GM18870 (cell line): Measurements from ENCODE around the gene MDH1.
"Not testable (repeated sequence)": the region's sequence is repeated elsewhere in the genome, so short reads cannot be mapped to it uniquely, and the experiment has no call there.

Source experiments
- ATAC-seq: cut with Tn5 transposase; IDR thresholded peaks from one replicate; pipeline ENCODE4 v1.9.1; 2021; ENCODE audit warnings: moderate library complexity; ENCODE audit not compliant: unreplicated experiment

MDH1 gene

DNA sequence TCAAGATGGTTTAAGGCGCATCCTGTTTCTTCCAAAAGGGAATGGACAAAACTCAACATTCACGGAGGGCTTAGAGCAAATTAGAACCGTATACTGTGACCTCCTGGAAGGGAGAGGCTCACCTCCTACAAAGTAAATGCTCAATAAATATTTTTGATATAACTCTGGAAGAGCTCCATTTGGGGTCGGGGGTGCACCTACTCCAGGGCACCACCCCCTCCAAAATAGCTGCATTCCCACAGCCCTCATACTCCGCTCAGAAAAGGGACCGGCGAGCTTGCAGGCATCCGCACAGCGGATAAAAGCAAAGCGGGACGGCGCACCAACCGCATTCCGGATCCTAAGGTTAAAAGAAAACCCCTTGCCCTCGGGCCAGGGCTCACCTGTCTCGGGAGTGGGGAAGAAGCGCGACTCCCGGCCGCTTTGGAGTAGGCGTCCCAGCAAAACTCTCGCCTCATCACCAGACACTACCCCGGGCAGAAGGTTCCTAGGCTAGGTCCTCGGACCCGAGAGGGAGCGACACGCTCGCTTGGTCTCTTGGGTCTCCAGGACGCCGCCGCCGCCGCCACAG is 864 bp upstream of the MDH1 start:
- ATAC-seq, result no peak

DNA sequence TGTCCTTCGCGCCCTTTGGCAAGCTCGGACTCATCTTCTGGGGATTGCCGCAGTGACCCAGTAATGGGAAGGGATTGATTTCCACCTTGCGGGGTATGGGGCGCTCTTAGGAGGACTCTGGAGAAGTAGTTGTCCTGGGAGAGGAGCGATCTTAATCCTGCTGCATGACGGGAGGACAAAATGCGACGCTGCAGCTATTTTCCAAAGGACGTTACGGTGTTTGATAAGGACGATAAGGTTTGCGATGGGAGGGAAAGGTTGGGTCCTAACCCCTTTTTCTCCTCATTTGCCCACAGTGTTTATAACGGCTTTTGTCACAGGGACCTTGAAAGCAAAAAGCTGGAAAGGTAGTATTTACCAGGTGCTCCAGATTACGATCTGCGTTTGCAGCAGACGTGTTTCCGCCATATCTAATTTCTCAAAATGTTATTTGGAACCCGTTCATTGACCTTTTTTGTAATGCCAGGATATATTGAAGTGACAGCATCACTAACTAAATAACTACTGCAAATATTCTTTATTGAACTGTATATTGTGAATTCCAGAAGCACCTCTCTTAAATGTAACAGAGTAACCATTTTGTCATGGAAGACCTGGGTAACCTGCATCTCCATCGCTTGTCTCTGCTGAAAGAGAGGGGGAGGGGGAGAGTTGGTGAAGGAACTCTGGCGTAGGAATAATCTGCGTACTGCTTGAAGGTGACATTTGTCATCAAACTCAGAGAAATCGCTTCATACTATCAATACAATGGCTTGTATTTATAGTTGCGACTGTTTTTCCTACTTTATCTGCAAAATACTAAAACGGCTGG is 590 bp downstream of the MDH1 start:
- no peak for ATAC-seq

DNA sequence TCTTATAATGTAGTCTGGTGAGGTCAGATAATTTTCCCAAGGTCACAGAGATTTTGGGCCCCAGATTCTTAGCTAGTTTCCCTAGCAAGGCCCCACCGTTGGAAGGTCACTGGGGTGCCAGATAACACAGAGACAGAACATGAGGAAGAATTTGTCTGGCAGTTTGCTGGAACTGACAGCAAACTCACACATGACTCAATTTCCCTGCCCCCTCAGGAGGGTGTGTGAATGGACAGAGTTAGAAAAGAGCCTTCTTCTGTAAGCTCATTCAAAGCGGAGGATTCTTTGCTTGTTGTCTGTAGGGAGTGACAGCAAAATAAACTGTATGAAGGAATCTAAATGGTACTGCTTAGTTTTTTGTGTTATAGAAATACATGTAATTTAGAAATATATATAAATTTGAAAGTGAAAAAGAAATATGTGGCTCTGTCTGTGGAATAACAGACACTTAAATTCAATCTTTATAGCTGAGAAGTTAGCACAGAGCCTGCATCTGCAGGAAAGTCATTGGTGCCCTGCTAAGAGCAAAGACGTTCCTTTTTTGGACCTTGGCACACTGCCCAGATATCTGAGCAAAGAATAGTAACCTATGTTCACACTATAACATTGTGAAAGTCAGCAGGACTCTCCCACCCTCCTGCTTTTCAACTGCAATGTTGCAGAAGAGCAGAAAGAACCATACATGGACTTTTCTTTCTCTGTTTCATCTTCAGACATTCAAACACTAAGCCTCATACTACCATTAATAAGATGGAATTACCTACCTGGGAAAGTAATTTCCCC is 2.1 kb downstream of the MDH1 start:
- ATAC-seq, result no peak

DNA sequence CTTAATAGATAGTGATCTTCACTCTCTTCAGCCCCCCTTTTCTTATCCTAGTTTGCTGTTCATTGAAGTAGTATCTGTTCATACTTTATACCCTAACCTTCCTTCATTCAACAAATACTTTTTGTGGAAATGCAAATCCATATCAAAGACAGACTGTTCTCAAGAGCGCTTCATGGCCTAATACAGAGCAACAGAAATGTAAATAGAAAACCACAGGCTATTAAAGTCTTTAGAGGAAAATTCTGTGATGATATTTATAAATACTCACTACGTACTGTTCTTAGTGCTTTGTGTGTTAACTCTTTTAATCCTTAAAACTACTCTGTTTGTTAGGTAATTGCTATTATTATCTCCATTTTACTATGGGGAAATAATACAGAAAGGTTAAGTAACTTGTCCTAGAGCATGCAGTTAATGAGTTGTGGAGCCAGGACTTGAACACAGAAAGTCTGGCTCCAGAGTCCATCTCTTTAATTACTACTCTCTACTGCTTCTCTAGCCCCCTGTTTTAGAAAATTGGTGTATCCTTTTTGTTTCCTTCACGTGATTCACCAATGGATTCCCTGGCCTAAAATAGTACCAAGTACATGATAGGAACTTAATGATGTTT is 2.9 kb downstream of the MDH1 start:
- no peak for ATAC-seq

DNA sequence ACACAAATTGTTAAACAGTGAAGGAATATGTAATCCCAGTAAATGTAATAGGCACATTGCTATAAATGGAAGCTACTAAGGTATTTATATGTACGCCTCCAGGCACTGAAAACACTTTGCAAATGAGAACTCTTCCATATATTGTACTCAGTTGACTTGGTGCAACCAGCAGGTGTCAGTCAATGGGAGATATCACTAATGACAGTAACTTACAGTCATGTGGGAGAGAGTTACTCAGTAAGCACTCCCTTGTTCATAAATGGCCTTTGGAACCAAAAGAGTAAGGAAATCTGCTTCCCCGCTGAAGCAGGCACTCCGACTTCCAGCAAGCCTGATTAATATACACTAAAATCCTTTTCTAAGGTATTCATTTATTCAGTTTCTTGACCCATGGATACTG is 5.9 kb downstream of the MDH1 start:
- no peak for ATAC-seq

DNA sequence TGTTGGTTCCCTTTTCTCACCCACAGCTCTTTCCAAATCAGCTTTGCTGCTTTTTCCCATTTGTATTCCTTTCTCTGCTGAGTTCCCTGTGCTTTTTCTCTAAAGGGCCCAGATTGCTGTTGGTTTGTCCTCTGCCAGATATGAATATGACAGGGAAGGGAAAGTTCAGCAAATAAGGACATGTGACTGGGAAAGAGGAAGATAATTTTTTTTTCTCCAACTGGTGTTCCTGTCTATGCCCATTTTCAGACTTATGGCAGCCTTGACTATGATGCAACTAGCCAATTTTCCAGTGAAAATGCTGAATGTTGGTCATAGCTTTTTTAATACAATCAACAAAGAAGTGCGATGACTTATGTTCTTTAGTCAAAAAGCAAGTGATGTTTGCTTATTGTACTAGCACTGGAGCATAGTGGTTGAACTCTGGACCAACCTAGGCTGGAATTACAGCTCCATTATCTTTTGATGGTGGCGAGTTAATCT is 7.7 kb downstream of the MDH1 start:
- no peak for ATAC-seq

DNA sequence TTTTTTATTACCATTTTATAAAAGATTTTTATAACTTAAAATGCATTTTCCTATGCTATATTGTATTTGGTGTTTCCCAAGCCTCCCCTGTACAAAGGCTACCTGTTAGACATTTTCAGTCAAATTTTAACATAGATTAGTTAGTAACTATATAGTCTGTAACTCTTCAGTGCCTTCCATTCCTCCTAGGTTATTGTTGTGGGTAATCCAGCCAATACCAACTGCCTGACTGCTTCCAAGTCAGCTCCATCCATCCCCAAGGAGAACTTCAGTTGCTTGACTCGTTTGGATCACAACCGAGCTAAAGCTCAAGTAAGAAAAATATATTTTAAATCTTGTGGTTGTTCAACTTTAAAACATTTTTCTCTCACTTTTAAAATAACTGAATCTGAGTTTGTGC is 10.2 kb downstream of the MDH1 start:
- no peak for ATAC-seq

DNA sequence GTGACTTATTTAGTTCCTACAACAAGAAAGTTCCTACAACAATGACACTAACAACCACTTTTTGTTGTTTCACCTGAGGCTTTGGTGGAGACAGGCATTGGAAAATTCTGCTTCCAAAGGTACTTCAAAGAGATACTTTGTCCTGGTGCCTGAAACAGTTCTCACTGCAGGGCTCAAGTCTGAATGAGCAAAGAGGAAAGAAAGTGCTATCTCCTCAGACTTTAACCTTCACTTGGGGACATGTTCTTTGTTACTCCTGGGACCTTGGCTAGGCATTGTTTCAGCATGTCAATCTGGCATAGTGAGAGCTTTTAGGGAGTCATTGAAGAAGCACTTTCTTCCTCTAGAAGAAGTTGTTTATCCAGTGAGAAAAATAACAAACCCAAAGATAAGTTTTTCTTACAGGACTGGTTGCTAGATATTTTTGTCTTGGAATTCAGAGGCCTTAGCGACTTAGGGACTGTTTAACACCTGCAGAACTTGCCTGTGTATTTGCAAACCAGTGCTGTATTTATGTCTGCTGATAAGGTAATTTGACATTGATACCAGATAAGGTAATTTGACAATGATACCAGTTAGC is 12.2 kb downstream of the MDH1 start:
- ATAC-seq, result no peak

DNA sequence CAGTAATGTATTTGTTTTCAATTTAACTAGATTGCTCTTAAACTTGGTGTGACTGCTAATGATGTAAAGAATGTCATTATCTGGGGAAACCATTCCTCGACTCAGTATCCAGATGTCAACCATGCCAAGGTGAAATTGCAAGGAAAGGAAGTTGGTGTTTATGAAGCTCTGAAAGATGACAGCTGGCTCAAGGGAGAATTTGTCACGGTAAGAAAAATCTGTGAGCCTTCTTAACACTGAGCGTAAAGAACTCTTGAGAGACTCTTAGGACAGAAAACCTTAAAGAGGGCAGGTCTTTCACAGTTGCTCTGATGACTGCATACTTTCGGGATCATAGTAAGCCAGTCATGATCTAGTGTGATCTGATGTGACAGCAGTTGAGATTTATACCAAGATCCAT is 15.9 kb downstream of the MDH1 start:
- ATAC-seq, result no peak

DNA sequence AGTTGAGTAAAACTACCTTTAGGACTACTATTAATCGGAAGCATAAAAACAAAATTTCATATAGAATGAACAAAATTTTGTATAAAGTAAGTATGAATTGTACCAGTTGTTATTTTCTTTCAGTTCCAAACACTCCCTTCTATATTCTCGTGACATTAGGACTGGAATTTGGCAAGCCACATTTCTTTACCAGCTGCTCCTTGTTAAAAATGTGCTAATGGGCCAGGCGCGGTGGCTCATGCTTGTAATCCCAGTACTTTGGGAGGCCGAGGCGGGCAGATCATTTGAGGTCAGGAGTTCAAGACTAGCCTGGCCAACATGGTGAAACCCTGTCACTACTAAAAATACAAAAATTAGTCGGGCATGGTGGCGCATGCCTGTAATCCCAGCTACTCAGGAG is 20.1 kb downstream of the MDH1 start:
- not testable (repeated sequence) for ATAC-seq

DNA sequence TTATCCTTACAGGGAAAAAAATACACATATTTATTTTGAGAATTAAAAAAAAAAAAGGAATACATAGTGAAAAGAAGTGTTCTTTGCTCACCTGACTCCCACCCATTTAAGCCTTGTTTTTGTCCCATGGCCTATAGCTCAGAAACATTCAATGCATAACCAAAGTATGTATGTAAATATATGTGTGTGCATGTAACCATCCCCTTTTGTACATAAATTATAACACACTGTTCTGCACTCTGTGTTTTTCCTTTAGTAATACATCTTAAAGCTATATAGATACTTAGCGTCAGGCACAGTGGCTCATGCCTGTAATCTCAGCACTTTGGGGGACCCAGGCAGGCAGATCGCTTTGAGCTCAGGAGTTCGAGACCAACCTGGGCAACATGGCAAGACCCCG is 21.8 kb downstream of the MDH1 start:
- ATAC-seq, result no peak

DNA sequence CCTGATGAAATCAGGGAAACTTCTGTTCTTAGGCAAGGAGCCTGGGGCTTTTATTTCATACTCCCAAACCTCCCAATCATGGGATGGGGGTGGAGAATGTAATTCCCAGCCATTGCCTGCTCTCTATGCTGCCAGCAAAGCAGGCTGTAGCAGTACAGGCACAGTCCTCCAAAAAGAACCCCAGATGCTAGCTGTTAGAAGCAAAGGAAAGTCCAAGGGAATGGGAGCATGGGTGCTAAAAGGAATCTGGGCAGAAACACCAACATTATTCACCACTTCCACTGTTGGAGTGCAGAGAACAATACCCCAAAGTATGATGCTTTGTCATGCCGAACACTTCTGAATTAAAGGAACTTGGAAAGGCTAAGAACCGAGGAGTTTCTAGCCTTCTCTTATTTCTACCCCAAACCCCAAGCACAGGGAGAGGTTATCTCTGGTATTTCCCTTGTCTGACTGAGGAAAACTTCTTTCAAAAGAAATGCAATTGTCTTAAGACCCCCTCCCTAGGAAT is 24.7 kb downstream of the MDH1 start:
- ATAC-seq, result no peak

DNA sequence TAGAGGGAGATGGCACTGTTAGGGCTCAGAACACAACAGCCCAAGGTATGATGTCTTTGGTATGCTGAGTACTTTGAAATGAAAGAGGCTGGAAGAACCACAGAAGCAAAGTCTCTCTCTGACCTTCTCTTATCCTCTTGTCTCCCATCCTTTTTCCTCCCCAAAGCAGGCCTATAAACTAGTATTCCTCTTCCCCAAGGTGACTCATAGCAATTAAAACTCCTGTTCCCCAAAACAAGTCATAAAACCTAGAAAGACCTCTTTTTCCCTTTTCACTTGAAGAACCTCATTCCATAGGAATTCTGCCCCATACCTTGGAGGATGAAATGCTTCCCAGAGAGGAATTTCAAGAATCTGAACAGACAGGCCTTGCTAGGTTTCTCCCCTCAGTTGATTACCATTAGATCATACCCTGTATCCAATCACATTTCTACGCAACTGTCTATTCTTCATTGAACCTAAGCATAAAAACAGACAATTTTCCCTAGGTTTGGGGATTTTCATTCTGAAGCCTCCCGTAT is 25.7 kb downstream of the MDH1 start:
- ATAC-seq, result no peak

DNA sequence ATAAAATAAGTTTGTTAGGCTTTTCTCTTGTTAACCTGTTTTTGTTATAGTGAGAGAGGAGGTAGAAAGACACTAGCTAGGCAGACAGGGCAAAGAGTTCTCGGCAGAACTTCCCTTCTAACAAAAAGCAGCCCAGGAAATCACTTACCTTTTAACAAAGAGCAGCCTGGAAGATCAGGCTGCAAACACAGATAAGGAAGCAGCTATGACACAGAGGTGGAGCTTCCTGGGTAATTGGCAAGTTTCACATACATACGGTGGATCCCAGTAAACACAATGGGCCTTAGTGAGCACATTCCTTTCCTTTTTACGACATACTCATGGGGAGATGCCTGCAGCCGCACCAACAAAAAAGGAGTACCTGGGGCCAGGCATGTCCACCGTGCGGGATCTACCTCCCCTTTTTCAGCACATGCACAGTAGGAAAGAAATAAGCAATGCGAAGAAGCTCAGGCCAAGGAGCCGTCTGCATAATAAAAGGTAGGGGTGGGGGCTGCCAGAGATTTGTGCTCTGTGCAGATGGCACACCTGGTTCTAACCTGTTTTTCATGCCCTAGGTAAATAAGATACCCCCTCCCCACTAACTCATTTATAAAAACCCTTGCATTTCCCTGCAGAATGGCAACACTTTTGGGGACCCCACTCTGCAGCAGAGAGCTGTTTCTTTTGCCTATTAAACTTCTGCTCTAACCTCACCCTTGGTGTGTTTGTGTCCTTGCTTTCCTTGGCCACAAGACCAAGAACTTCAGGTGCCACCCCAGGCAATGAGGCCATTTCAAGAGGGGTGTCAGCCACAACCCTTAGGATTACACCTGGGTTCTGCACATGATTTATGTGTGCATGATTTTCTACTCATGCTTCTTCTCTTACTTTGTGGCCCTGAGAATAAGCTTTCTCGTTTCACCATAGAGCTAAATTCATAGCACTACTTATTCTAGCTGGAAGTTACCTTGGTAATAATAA is 26.5 kb downstream of the MDH1 start:
- no peak for ATAC-seq

DNA sequence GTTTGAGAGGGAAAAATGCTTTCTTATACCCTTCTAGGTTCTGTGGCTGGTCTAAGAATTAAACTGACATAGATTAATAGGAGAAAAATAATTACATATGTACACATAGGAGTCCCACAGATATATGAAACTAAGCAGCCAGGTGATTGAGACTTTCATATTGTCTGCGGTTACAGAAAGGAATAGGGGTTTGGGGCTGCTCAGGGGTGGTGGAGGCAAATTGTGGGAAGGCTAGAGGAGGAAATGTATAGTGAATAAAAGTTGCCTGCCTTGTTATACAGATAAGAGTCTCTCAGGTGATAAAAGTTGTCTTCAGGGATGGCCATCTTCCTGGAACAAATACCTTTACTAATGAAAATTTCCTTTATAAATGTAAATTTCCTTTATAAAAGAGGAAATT is 28.6 kb downstream of the MDH1 start:
- no peak for ATAC-seq

DNA sequence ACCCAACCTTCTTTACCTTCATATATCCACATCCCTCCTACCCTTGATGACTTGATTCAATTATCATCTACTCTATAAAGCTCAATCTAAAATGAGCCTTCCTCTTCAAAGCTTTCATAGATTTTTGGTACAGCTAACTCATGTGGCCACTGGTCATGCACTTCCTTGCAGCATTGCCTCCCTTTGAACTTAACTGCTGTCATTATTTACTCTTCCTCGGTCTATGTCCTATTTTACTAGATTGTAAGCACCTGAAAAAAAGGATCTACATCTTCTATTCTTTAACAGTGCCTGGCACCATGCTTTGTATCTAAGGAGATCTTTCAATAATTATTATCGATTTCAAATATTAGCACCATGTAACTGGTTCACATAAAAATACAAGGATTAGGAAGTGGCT is 30.6 kb downstream of the MDH1 start:
- ATAC-seq, result no peak

DNA sequence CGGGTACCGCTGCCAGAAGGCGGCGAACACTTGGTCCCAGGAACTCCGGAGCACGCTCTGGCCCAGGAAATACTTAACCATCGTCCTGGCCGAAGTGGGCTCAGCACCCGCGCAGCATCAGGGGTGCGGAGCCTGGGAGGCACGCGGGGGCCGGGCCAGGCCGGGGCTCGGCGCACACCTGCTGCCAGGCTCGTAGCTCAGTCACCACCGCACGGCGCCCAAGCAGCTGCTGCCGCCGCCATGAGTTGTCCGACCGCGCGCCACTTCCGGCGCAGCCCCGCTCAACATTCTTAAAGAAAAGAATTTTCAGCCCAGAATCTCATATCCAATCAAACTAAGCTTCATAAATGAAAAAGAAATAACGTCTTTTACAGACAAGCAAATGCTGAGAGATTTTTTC is 34.0 kb downstream of the MDH1 start:
- ATAC-seq, result no peak

DNA sequence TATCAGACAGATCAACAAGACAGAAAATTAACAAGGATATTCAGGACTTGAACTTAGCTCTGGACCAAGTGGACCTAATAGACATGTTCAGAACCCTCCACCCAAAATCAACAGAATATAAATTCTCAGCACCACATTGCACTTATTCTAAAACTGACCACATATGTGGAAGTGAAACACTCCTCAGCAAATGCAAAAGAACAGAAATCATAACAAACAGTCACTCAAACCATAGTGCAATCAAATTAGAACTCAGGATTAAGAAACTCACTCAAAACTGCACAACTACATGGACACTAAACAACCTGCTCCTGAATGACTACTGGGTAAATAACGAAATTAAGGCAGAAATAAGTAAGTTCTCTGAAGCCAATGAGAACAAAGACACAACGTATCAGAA is 35.0 kb downstream of the MDH1 start:
- not testable (repeated sequence) for ATAC-seq

DNA sequence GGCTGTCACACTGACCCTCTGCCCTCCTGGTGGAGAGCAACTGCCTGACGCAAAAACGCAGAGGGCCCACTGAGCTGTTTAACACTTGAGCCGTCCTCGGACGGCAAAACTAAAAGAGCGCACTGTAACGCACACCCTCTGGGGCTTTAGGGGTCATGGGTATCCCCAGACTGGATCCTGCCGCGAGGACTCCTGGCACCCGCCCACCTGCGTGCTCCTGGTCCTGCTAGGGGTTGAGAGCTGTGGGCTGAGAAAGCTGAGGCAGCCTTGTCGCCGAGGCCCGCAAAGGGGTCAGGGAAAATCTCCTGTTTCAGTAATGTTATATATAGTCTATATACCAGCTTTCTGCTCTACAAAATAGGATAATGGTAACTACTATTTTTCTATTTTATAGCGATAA is 39.1 kb downstream of the MDH1 start:
- no peak for ATAC-seq
